C4-2B (cell line): Measurements from ENCODE around the gene ADSS1.

Experiments
- CTCF ChIP-seq: fragments of 450-650 bp; conservative IDR thresholded peaks from 2 replicates; pipeline ENCODE4 v1.5.1; 2017; ENCODE audit warnings: mild to moderate bottlenecking
- ZFX ChIP-seq: fragments of 450-650 bp; IDR thresholded peaks from 2 replicates; pipeline ENCODE4 v1.6.1; 2017

GRCh38 chr14:104714681-104715080, 9.3 kb upstream of the ADSS1 start:
- TF ChIP-seq CTCF (no peak), ZFX (no peak)
